ENCODE data around the gene STRN. TPM values are rescaled to one million over a fixed set of nuclear protein-coding genes. Genes with fewer than 3 reads are reported as not detected.
"Not testable (repeated sequence)": the region's sequence is repeated elsewhere in the genome, so short reads cannot be mapped to it uniquely, and the experiment has no call there.

The STRN gene
- total RNA-seq, 1 experiment from 2014 or later, result 37.6 TPM

GRCh38 chr2:36981911-36982310 is 15.6 kb upstream of the STRN start:
- H3K27ac ChIP-seq, result no peak overlapping the region
- no peak overlapping the region for H3K4me3 ChIP-seq
- BruUV-seq (replicated peaks), result no TSS peak
- intact Hi-C loops (cut with micrococcal nuclease; ENCODE audit: unreplicated experiment), result no loop called here
- H3K27me3 ChIP-seq (ENCODE audit: insufficient read depth, low read depth), result no peaks in the 10 kb centered on the region
- no peak for DNase-seq
- no peak overlapping the region for H3K4me2 ChIP-seq
- ChIA-PET CTCF (no interaction called here), POLR2A (ENCODE audit: unreplicated experiment) (interaction anchor here (0.5 kb wide), 1 partner anchor 22 kb away, joined by 3 read pairs; no protein-coding TSS in a partner anchor)
- H3K9me2 ChIP-seq (ENCODE audit: insufficient read depth), result no peaks in the 10 kb centered on the region
- no peaks in the 10 kb centered on the region for H4K20me1 ChIP-seq (ENCODE audit: insufficient read depth)
- H3F3A ChIP-seq (ENCODE audit: insufficient read depth, low read depth), result no peaks in the 10 kb centered on the region
- no peaks in the 10 kb centered on the region for H3K9me3 ChIP-seq (ENCODE audit: insufficient read depth, low read depth)
- no peaks in the 10 kb centered on the region for H3K4me1 ChIP-seq (replicated peaks; ENCODE audit: insufficient read depth)
- TF ChIP-seq EZH2 (IDR thresholded peaks at IDR 0.05; ENCODE audit: low read depth) (no peak), CTCF (conservative IDR thresholded peaks at IDR 0.05) (no peak)
- no peak overlapping the region for H2AFZ ChIP-seq
- H3K79me2 ChIP-seq (ENCODE audit: low read depth), result no peaks in the 10 kb centered on the region
- H3K36me3 ChIP-seq (ENCODE audit: low read depth), result peaks cover 2% of the 10 kb centered on the region; the same call in 1 of the 2 replicates

- H3K9me3 ChIP-seq (ENCODE audit: insufficient read depth, low read depth); DNase-seq; BruUV-seq (replicated peaks); H3K4me1 ChIP-seq (replicated peaks; ENCODE audit: insufficient read depth); H3K27me3 ChIP-seq (ENCODE audit: insufficient read depth, low read depth); H3K9me2 ChIP-seq (ENCODE audit: insufficient read depth); POLR2A ChIA-PET (ENCODE audit: unreplicated experiment); H4K20me1 ChIP-seq (ENCODE audit: insufficient read depth); H2AFZ ChIP-seq; CTCF ChIA-PET; H3K27ac ChIP-seq; H3K36me3 ChIP-seq (ENCODE audit: low read depth); H3K79me2 ChIP-seq (ENCODE audit: low read depth); H3F3A ChIP-seq (ENCODE audit: insufficient read depth, low read depth); H3K4me3 ChIP-seq; H3K4me2 ChIP-seq; intact Hi-C loops (cut with micrococcal nuclease; ENCODE audit: unreplicated experiment): not testable (repeated sequence)
Observed at GRCh38 chr2:36979007-36979406, 12.7 kb upstream of the STRN start.

- Histone ChIP-seq H3K27me3 (ENCODE audit: insufficient read depth, low read depth) (no peaks in the 10 kb centered on the region), H3K4me3 (no peak overlapping the region), H4K20me1 (ENCODE audit: insufficient read depth) (no peaks in the 10 kb centered on the region), H3K4me1 (replicated peaks; ENCODE audit: insufficient read depth) (no peaks in the 10 kb centered on the region), H3K79me2 (ENCODE audit: low read depth) (no peaks in the 10 kb centered on the region), H3K4me2 (no peak overlapping the region), H3K27ac (no peak overlapping the region), H3K9me2 (ENCODE audit: insufficient read depth) (no peaks in the 10 kb centered on the region), H3K36me3 (ENCODE audit: low read depth) (no peaks in the 10 kb centered on the region), H3K9me3 (ENCODE audit: insufficient read depth, low read depth) (no peaks in the 10 kb centered on the region), H3F3A (ENCODE audit: insufficient read depth, low read depth) (no peaks in the 10 kb centered on the region), H2AFZ (no peak overlapping the region; the same call in 1 of the 2 replicates)
- intact Hi-C loops (cut with micrococcal nuclease; ENCODE audit: unreplicated experiment), result no loop called here
- POLR2A ChIA-PET (ENCODE audit: unreplicated experiment), result interaction anchor here (0.6 kb wide), 1 partner anchor 8 kb away, joined by 9 read pairs; no protein-coding TSS in a partner anchor
- TF ChIP-seq CTCF (conservative IDR thresholded peaks at IDR 0.05) (no peak), EZH2 (IDR thresholded peaks at IDR 0.05; ENCODE audit: low read depth) (no peak)
- DNase-seq, result no peak
- no TSS peak for BruUV-seq (replicated peaks)
- CTCF ChIA-PET, result interaction anchor here (0.6 kb wide), 1 partner anchor 57 kb away, joined by 3 read pairs; no protein-coding TSS in a partner anchor
Observed at GRCh38 chr2:36976065-36976464, 9.7 kb upstream of the STRN start.

GRCh38 chr2:36975306-36975705 is 9.0 kb upstream of the STRN start:
- Histone ChIP-seq H3K4me1 (replicated peaks; ENCODE audit: insufficient read depth) (no peaks in the 10 kb centered on the region), H2AFZ (no peak overlapping the region), H3K27me3 (ENCODE audit: insufficient read depth, low read depth) (no peaks in the 10 kb centered on the region), H3K27ac (no peak overlapping the region), H3K4me2 (no peak overlapping the region), H3K9me2 (ENCODE audit: insufficient read depth) (no peaks in the 10 kb centered on the region), H3K9me3 (ENCODE audit: insufficient read depth, low read depth) (no peaks in the 10 kb centered on the region), H3K4me3 (no peak overlapping the region), H4K20me1 (ENCODE audit: insufficient read depth) (no peaks in the 10 kb centered on the region), H3F3A (ENCODE audit: insufficient read depth, low read depth) (no peaks in the 10 kb centered on the region), H3K36me3 (ENCODE audit: low read depth) (no peaks in the 10 kb centered on the region), H3K79me2 (ENCODE audit: low read depth) (no peaks in the 10 kb centered on the region)
- TF ChIP-seq EZH2 (IDR thresholded peaks at IDR 0.05; ENCODE audit: low read depth) (no peak), CTCF (conservative IDR thresholded peaks at IDR 0.05) (no peak)
- no TSS peak for BruUV-seq (replicated peaks)
- POLR2A ChIA-PET (ENCODE audit: unreplicated experiment), result no interaction called here
- DNase-seq, result no peak
- intact Hi-C loops (cut with micrococcal nuclease; ENCODE audit: unreplicated experiment), result no loop called here
- CTCF ChIA-PET, result no interaction called here
